K562 (cell line): ENCODE results near the gene URB2. TPM values are rescaled to one million over a fixed set of nuclear protein-coding genes. Genes with fewer than 3 reads are reported as not detected.

ENCODE experiments used
- ETV1 ChIP-seq: fragments of 450-650 bp; conservative IDR thresholded peaks from 2 replicates; pipeline ENCODE4 v1.6.1; 2016; ENCODE audit warnings: missing genetic modification characterization, control low read depth, low read depth, missing compliant biosample characterization
- EZH2 ChIP-seq: IDR thresholded peaks from 2 replicates; pipeline ENCODE4 v1.6.1; 2012; ENCODE audit warnings: low read depth, mild to moderate bottlenecking, inconsistent platforms, low read length, borderline replicate concordance
- FOXM1 ChIP-seq, 2 experiments: fragments of 450-650 bp in 1 of 2; sonication (generic) in 1 of 2; formaldehyde crosslinking in 1 of 2; IDR thresholded peaks; 2 replicates each; pipeline versions ENCODE4 v1.6.1 to v1.9.0; 2017 to 2022; ENCODE audit warnings: low read depth in 2 of 2, mild to moderate bottlenecking in 2 of 2, missing genetic modification reagents in 1 of 2, moderate library complexity in 1 of 2
- MAZ ChIP-seq, 2 experiments: fragments of 450-650 bp in 1 of 2; sonication (generic) in 1 of 2; formaldehyde crosslinking; IDR thresholded peaks in 1 of 2; conservative IDR thresholded peaks in 1 of 2; 2 replicates each; pipeline versions ENCODE4 v1.4.0 to v1.5.0; 2020; ENCODE audit warnings: mild to moderate bottlenecking in 1 of 2, missing genetic modification reagents in 1 of 2
- MBD1 ChIP-seq: fragments of 250-450 bp; sonication (Bioruptor Pico); IDR thresholded peaks from 2 replicates; pipeline ENCODE4 v1.8.0; 2022; ENCODE audit warnings: inconsistent platforms
- NCOA1 ChIP-seq: fragments of 450-650 bp; IDR thresholded peaks from 2 replicates; pipeline ENCODE4 v1.6.1; 2016; ENCODE audit warnings: low read depth
- NCOA6 ChIP-seq: fragments of 450-650 bp; IDR thresholded peaks from 2 replicates; pipeline ENCODE4 v1.6.1; 2017; ENCODE audit warnings: mild to moderate bottlenecking
- POLR2H ChIP-seq: IDR thresholded peaks from 2 replicates; pipeline ENCODE4 v1.6.1; 2016; ENCODE audit warnings: missing genetic modification characterization, low read depth, mild to moderate bottlenecking, control low read depth, missing compliant biosample characterization, moderate library complexity
- PPARD ChIP-seq: fragments of 250-450 bp; sonication (Bioruptor Pico); IDR thresholded peaks from 2 replicates; pipeline ENCODE4 v1.8.0; 2022; ENCODE audit warnings: inconsistent platforms, mild to moderate bottlenecking, moderate library complexity
- RBM34 ChIP-seq: fragments of 200-400 bp; formaldehyde crosslinking; IDR thresholded peaks from 2 replicates; pipeline ENCODE4 v1.6.1; 2018; ENCODE audit warnings: low read length, borderline replicate concordance; ENCODE audit not compliant: insufficient read depth
- RUNX1 ChIP-seq: sonication (generic); IDR thresholded peaks from 2 replicates; pipeline ENCODE4 v1.6.1; 2016; ENCODE audit warnings: antibody characterized with exemption, low read depth
- THRAP3 ChIP-seq: fragments of 450-650 bp; IDR thresholded peaks from 2 replicates; pipeline ENCODE4 v1.6.1; 2016; ENCODE audit warnings: mild to moderate bottlenecking, inconsistent platforms, borderline replicate concordance
- XRCC4 ChIP-seq: IDR thresholded peaks from one replicate; pipeline ENCODE4 v1.6.1; 2011; ENCODE audit not compliant: insufficient read depth, insufficient read length; ENCODE audit errors: extremely low read depth
- ZBTB34 ChIP-seq: fragments of 250-450 bp; sonication (Bioruptor Pico); IDR thresholded peaks from 2 replicates; pipeline ENCODE4 v1.8.0; 2021; ENCODE audit warnings: mild to moderate bottlenecking, moderate library complexity
- ZBTB7A ChIP-seq: IDR thresholded peaks from 2 replicates; pipeline ENCODE4 v1.6.1; 2011; ENCODE audit warnings: low read depth, mild to moderate bottlenecking, low read length, moderate library complexity, borderline replicate concordance; ENCODE audit not compliant: control insufficient read depth
- ZNF277 ChIP-seq: fragments of 250-450 bp; sonication (Bioruptor Pico); IDR thresholded peaks from 2 replicates; pipeline ENCODE4 v1.8.0; 2022; ENCODE audit warnings: inconsistent platforms, mild to moderate bottlenecking, moderate library complexity, borderline replicate concordance
- ZNF347 ChIP-seq: fragments of 450-650 bp; formaldehyde crosslinking; IDR thresholded peaks from 2 replicates; pipeline ENCODE4 v1.4.0; 2020; ENCODE audit warnings: low read depth, mild to moderate bottlenecking, moderate library complexity
- polyA plus RNA-seq, 8 experiments: library from polyadenylated mRNA; depleted of rRNA in 4 of 8; stranded (reverse) in 5 of 8; unstranded in 3 of 8; fragments of >200 nt; fragmentation: Nextera tagmentation in 2 of 8; fragmentation: Illumina TruSeq in 1 of 8; extraction: Ambion mirVana in 2 of 8; extraction: Trizol in 1 of 8; gene quantifications; 2 replicates each; pipeline versions ENCODE4 v1.2.1 to v1.2.3, GENCODE V29; 2011 to 2014; ENCODE audit warnings: inconsistent platforms in 1 of 8, missing spikeins in 1 of 8
- total RNA-seq, 7 experiments: library from RNA; depleted of rRNA in 6 of 7; stranded (reverse); fragments of >200 nt in 6 of 7; fragmentation: Illumina TruSeq in 2 of 7; extraction: Trizol in 2 of 7; gene quantifications; 2 replicates each; pipeline versions ENCODE4 v1.2.1 to v1.2.3, GENCODE V29; 2011 to 2021; ENCODE audit warnings: low replicate concordance in 1 of 7
- TF ChIP-seq, protein P1 (sequence below): fragments of 450-650 bp; IDR thresholded peaks from 2 replicates; pipeline ENCODE4 v1.6.1; 2016; ENCODE audit warnings: mild to moderate bottlenecking

Gene URB2
- total and polyA plus RNA-seq, 9 of the 15 experiments (the other 6 are each of a cell fraction or from before 2014, with no cell fraction given): 2.8 to 28.3 (median 19.0) TPM

GRCh38 chr1:229625915-229626831, at the start of gene URB2, which contains the start of gene TAF5L (continued):
- TF ChIP-seq RBM34: no peak
- TF ChIP-seq RUNX1: no peak
- TF ChIP-seq NCOA1: no peak
- no peak for TF ChIP-seq FOXM1 (IDR thresholded peaks at IDR 0.05; ENCODE audit: low read depth)
- peak; percentile 34; the same call in 1 of the 2 replicates for TF ChIP-seq FOXM1 (CRISPR knock-in tag; IDR thresholded peaks at IDR 0.05; ENCODE audit: low read depth)
- no peak for TF ChIP-seq PPARD (CRISPR knock-in tag)
- TF ChIP-seq ETV1: peak; percentile 59; the same call in 1 of the 2 replicates
- TF ChIP-seq ZNF347: no peak
- TF ChIP-seq, protein P1, sequence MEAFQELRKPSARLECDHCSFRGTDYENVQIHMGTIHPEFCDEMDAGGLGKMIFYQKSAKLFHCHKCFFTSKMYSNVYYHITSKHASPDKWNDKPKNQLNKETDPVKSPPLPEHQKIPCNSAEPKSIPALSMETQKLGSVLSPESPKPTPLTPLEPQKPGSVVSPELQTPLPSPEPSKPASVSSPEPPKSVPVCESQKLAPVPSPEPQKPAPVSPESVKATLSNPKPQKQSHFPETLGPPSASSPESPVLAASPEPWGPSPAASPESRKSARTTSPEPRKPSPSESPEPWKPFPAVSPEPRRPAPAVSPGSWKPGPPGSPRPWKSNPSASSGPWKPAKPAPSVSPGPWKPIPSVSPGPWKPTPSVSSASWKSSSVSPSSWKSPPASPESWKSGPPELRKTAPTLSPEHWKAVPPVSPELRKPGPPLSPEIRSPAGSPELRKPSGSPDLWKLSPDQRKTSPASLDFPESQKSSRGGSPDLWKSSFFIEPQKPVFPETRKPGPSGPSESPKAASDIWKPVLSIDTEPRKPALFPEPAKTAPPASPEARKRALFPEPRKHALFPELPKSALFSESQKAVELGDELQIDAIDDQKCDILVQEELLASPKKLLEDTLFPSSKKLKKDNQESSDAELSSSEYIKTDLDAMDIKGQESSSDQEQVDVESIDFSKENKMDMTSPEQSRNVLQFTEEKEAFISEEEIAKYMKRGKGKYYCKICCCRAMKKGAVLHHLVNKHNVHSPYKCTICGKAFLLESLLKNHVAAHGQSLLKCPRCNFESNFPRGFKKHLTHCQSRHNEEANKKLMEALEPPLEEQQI: no peak
- TF ChIP-seq MBD1 (CRISPR knock-in tag): no peak
- no peak for TF ChIP-seq XRCC4
- TF ChIP-seq MAZ (CRISPR knock-in tag; conservative IDR thresholded peaks at IDR 0.05 in 1 of 2, IDR thresholded peaks at IDR 0.05 in 1 of 2): peak; percentile 88 to 98
- no peak for TF ChIP-seq ZBTB34 (CRISPR knock-in tag)
- no peak for TF ChIP-seq ZNF277 (CRISPR knock-in tag)
- TF ChIP-seq EZH2: no peak
- peak; percentile 87; the same call in 1 of the 2 replicates for TF ChIP-seq ZBTB7A
- TF ChIP-seq NCOA6: peak; percentile 71
- peak; percentile 60; the same call in 1 of the 2 replicates for TF ChIP-seq POLR2H (tag)
- TF ChIP-seq THRAP3: no peak
